SH-SY5Y (cell line): ENCODE data around the gene IL19.

ENCODE experiments used
- GATA2 ChIP-seq: IDR thresholded peaks from 2 replicates; pipeline ENCODE4 v1.6.1; 2011; ENCODE audit warnings: mild to moderate bottlenecking, low read depth, low read length
- GATA3 ChIP-seq: IDR thresholded peaks from 2 replicates; pipeline ENCODE4 v1.6.1; 2011; ENCODE audit warnings: low read depth, mild to moderate bottlenecking, low read length, moderate library complexity

DNA sequence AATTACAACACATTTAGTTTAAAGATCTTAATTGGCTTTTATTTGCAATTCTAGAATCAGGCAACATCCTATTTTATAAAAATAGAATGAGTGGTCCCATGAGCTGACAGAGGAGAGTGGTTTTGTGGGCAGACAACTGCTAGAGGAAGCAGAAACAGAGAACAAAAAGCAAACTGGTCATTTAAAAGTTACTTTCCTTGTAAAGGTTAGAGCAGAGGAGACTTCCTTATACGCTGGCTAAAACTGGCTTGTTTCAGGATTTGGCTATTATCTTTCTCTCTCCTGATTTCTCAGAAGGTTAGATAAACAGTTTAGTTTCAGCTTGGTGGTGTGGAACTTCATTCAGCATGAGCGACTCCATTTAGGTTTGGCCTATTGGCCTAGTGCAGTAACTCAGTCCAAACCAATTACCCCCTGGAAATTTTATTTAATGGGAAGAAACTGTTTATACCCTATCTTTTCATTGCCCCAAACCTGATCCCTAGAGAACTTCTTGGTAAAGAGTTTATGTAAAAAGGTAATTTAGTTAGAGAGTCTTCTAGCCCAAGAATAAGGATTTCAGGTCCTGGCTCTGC, 62.6 kb downstream of the IL19 start:
- TF ChIP-seq GATA3 (no peak), GATA2 (no peak)
